Measurements from ENCODE around the gene NACC2.

NACC2 gene

GRCh38 chr9:136095070-136096058, at the start of gene NACC2:
Gene NACC2, minus strand, starts transcription at chr9:136095289. Its CDS starts 44,768 bp downstream, at chr9:136050521.
- DNase-seq: peak; percentile 68

DNA sequence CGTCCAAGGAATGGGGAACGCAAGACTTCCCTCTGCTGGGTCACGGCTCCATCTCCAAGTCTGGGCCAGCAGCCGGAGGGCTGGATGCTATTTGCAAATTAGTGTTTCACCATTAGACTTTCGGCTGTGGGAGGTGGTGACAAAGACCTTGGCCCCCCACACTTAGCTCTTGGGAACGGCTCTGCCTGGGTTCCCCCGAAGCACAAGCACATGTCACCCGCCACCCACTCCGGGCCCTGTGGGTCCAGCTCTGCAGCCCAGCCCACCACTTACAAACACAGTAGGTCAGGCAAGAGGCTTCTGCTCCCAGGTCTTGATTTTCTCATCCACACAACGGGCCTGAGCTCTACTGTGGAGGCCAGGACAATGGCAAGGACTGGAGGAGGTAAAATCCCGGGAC, 49.4 kb upstream of the NACC2 start:
- DNase-seq: no peak

DNA sequence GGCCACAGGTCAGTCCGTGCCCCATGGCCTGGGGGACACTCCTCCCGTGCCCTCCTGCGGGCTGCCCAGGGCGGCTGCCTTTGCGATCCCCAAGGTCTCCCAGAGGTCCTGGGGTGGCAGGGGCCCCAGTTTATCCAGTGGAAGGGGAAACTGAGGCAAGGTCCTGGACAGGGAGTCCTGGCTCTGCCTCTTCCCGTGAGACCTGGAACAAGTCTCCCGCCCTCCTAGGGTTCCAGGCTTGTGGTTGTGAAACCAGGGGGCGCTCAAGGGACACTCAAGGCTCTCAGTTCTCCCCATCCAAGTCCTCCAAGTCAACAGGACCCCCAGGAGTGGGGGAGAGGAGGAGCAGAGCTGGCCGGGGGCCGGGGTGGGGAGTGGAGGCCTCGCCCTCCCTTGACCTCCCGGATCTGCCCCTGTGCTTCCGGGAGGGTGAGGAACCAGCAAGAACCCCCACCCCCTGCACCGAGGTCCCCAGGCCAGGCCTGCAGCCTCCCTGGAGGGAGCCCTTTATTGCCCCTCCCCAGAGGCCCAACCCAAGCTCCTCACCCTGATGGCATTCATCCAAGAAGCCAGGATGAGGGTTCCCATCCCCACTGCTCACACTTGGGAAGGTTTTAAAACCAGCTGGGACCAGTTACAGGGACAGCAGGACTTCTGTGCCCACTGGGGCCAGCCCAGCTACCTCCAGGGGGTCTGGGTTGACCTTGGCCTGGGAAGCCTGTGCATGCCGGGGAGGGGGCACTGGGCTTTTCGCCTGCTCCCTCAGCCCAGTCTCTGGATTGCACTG, 48.3 kb upstream of the NACC2 start:
- DNase-seq: no peak

GRCh38 chr9:136142859-136143214, 47.7 kb upstream of the NACC2 start:
- DNase-seq: no peak

- DNase-seq: no peak
These were observed 47.3 kb upstream of the NACC2 start for GRCh38 chr9:136142414-136142796.

DNA sequence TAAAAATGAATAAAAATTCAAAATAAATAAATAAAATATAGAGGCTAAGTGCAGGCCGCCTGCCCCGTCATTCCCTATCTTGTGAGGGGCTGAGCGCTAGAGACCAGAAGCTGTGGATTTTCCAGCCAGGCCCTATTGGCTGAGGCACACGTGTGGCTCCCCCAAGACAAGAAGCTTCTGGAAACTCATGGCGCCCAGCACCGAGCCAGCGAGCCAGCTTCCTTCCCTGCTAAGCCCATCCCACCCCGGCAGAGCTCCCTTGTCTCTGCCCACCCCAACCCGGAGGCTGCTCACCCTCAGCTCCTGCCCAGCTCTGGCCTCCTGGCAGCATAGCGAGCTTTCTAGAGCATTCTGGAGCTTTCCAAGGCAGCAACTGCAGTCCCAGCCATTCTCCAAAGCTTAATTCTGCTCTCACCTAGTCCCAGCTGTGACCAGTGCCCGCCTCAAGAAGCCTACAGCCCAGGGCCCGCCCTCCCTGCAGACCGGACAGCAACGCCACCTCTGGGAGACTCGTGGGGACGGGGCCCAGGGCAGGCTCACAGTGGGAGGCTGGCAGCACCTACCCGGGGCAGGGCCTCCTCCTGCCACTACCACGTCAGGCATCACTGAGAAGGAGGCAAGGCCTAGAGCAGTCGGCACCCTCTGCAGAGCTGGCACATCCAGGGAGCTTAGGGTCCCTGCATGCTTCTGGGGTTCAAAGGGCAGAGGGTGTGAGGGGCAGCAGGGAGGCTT, 46.8 kb upstream of the NACC2 start:
- no peak for DNase-seq

DNA sequence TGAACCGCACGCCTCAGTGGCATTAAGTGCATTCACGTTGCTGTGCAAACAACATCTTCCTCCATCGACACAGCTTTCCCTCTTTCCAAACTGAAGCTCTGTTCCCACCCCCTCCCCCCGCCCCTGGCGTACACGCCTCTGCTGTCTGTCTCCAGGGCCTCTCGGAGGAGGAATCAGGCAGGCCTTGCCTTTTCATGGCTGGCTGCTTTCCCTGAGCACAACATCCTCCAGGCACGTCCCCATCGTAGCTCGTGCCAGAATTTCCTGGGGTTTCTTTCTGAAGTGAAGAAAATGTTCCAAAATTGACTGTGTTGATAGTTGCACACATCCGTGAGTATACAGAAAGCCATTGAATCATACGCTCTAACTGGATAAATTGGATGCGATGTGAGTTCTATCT, 45.9 kb upstream of the NACC2 start:
- DNase-seq: no peak

- DNase-seq: no peak
These were observed 45.0 kb upstream of the NACC2 start for GRCh38 chr9:136140046-136140445.

- peak; percentile 80 for DNase-seq
These were observed 43.5 kb upstream of the NACC2 start for GRCh38 chr9:136138566-136138965.

DNA sequence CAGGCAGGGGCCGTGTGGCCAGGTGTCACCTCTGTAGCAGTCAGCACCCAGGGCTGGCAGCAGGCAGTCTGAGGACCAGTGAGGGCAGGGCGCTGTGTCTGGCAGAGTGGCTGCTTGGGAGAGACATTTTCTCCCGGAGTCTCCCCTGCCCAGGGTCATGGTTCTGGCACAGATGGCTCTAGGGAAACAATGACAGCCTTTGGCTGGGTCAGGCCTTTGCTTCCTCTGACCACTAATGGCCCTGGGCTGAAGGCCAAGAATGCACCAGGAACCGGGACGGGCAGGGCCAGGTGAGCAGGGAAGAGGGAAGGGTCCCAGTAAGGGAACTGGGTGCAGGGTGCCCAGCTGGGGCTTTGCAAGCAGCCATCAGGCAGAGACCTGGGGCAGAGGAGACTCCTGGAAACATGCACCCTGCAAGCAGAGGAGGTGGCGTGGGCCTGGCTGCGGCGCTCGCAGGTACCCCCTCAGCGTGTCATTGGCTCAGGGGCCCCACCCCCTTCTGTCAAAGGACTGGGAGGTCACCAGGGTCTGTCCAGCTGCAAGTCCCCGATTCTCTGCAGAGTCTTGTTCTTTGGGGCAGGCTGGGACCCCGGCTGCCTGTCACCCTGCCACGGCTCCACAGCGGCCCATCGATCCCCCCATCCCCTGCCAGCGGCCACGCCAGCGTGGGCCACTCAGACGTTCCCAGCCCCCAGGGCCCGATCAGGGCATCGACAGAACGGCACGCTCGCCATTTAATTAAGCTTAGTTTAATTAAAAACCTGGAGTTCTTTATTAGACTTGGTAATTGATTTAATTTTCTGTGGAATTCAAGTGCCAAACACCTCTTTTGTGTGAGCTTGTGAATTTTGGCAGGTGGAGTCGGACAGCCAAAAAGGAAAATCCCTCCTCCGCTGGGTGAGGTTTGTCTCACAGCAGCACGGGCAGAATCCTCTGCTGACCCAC, 42.5 kb upstream of the NACC2 start:
- DNase-seq: no peak

DNA sequence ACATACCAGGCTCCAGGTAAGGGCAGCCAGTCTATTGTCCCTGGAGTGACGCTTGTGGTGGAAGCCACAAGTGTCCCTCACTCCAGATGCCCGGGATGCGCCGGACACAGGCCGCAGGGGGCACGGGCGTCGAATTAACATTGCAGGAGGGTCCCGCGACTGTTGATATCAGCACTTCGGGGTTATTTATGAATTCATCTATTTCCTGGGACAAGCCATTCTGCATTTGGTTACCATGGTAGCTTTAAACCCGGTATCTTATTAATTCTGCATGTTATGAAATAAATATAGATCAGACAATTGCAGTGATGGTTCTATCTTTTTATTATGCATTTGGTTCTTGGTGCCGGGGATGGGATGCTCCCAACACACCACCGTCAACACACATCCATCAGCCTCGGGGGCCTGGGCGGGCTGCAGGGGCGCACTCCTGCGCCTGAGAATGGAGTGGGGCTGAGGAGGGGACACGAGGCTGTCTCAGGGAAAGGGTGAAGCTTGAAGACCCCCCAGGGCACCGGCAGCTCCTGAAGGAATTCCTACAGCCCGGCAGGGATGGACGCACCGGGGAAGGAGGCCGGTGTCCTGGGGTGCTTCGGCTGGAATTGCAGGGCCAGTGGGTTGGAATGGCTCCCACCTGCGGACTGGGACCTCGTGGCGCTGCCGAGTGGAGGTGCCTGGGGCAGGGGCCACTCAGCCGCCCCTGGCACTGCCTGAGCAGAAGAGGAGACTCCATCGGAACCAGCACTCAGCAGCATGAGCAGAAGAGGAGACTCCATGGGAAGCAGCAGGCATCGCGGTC, 41.2 kb upstream of the NACC2 start:
- no peak for DNase-seq

GRCh38 chr9:136135326-136136126, 40.4 kb upstream of the NACC2 start:
- no peak for DNase-seq

- no peak for DNase-seq
These were observed 38.9 kb upstream of the NACC2 start for GRCh38 chr9:136133959-136134484.

GRCh38 chr9:136133191-136133958, 38.3 kb upstream of the NACC2 start:
- peak; percentile 56 for DNase-seq

DNA sequence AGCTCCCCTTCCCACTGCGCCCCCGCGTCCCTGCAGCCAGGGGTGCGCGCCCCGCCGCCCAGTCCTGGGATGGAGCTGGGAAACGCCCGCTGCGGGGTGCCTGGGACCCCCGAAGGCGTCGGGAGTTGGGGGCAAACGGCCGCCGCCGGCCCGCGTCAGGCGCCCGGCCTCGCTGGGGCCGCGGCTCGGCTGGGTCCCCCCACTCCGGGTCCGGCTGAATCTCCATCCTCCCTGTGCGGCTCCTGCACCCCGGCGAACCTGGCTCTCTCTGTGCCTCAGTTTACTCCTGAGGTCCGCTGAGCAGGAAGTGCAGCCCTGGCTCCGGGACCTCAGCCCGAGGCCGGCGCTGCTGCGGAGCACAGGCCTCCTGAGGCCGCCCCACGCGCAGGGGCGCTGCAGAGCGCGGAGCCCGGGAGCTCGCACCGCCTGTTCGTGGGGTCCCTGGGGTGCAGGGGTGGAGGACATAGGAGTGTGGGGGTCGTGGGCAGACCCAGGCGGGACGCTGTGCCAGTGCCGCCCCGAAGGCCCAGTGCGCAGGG, 37.5 kb upstream of the NACC2 start:
- no peak for DNase-seq

GRCh38 chr9:136131629-136132511, 36.8 kb upstream of the NACC2 start:
- DNase-seq: no peak

DNA sequence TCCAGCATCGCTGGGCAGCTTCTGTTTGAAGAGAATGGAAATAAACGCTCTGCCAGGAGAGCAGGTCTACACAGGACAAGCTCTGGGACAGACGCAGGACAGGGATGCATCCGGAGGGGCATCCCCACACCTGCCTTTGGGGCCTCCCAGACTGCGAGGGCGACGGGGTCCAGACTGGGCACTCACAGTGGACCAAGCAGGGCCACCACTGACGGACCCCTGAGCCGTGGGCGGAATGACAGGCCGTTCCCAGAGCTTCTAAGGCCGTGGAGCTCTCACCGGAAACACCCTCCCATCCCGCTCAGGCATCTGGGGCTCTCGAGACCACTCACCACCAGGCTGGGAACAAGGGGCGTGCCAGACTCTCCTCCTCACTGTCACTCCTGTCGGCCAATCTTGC, 34.1 kb upstream of the NACC2 start:
- DNase-seq: no peak

DNA sequence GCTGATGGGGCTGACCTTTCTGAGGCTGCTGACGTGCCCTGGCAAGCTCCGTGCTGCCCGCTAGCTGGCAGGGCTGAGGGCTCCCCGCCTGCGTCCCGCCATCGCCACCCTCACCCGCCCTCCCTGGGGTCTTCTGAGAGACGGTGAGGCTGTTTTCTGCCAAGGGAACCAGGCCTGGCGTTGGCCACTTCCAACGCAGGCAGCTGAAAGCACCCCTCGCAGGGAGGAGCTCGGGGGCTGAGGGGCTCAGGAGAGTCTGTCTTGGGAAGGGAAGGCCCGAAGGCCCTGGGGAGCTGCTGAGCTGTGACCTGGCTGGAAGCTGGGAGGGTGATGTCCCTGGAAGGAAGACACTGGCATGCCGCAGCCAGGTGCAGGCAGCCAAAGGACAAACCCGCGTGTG, 33.3 kb upstream of the NACC2 start:
- DNase-seq: no peak

Measured in NCI-H774 (cell line).